ENCODE measurements around the gene PCDHB13.

GRCh38 chr5:141234109-141234667 is 20.5 kb downstream of the PCDHB13 start:
- no peak for TF ChIP-seq ADNP (CRISPR knock-in tag; IDR thresholded peaks at IDR 0.05)
- no peak for TF ChIP-seq ZBTB7A (CRISPR knock-in tag; IDR thresholded peaks at IDR 0.05)
- TF ChIP-seq ZZZ3 (CRISPR knock-in tag; IDR thresholded peaks at IDR 0.05; ENCODE audit: borderline replicate concordance) = no peak
- TF ChIP-seq ZNF274 (CRISPR knock-in tag; IDR thresholded peaks at IDR 0.05) = no peak
- no peak for TF ChIP-seq POLR2AphosphoS5 (IDR thresholded peaks at IDR 0.05; ENCODE audit: low read depth, low read length)
- no peak for TF ChIP-seq FOXO4 (CRISPR knock-in tag; conservative IDR thresholded peaks at IDR 0.05)
- TF ChIP-seq ZNF232 (CRISPR knock-in tag; IDR thresholded peaks at IDR 0.05; ENCODE audit: borderline replicate concordance) = no peak
- TF ChIP-seq CTCF (CRISPR knock-in tag; IDR thresholded peaks at IDR 0.05) = peak; percentile 54
- TF ChIP-seq BRF2 (CRISPR knock-in tag; IDR thresholded peaks at IDR 0.05) = no peak
- no peak for TF ChIP-seq MEF2D (CRISPR knock-in tag; IDR thresholded peaks at IDR 0.05)
- no peak for TF ChIP-seq ZNF710 (CRISPR knock-in tag; IDR thresholded peaks at IDR 0.05; ENCODE audit: borderline replicate concordance)
- no peak for TF ChIP-seq SMC3 (IDR thresholded peaks at IDR 0.05; ENCODE audit: low read length)

All from HepG2 (cell line).